Brain microvascular endothelial cell (primary cell): ENCODE data around the gene CCM2.

Experiments used
- DNase-seq: peaks from one replicate; pipeline ENCODE4 v3.0.0-alpha.2; 2020
- H3K27ac ChIP-seq: fragments of 250-450 bp; sonication (Bioruptor Pico); 2 replicates; pipeline ENCODE4 v1.5.1; 2020; ENCODE audit warnings: mild to moderate bottlenecking, moderate library complexity
- H3K27me3 ChIP-seq: fragments of 250-450 bp; sonication (Bioruptor Pico); replicated peaks from 2 replicates; pipeline ENCODE4 v1.5.1; 2020; ENCODE audit warnings: mild to moderate bottlenecking
- H3K36me3 ChIP-seq: fragments of 250-450 bp; sonication (Bioruptor Pico); replicated peaks from 2 replicates; pipeline ENCODE4 v1.5.1; 2020; ENCODE audit warnings: mild to moderate bottlenecking
- H3K4me3 ChIP-seq: 2 replicates; pipeline ENCODE4 v1.5.1; 2011; ENCODE audit warnings: low read depth, mild to moderate bottlenecking, control low read depth, low read length, moderate library complexity
- in situ Hi-C: cut with HindIII; loops from 2 replicates; pipeline ENCODE4 v1.10.0; 2017; ENCODE audit warnings: low sequenced_read_pairs, low pct_ligation_motif_present
- TF ChIP-seq, protein P1 (sequence below): IDR thresholded peaks from 2 replicates; pipeline ENCODE4 v1.5.1; 2011; ENCODE audit warnings: low read depth, mild to moderate bottlenecking, moderate library complexity, low read length, control low read depth, inconsistent platforms; ENCODE audit errors: missing control alignments

The CCM2 gene

DNA sequence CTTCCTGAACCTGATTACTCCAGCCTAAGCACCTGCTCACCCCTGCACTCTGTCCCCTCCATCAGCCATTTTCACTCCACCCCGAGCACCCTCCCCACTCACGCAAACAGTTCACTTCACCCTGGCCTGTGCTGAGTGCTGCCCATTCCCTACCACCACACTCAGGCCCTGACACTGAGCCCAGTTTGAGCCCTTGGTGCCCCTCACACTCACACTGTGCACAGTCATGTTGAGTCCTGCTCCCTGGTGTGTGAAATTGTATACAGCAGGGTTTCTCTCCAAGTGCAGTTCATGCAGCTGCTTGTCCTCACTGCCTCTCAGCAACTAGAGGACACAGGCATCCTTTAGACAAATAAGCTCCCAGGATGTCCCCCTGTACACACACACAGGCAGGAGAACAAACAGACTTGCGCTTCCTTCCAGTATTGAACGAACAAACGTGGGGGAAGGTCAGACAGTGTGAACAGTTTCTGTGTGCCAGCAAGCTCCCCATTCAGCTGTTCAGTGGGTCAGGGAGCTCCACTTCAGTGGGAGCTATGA, 28.0 kb upstream of the CCM2 start:
- Histone ChIP-seq H3K27ac (no peak overlapping the region), H3K27me3 (peaks cover 2% of the 10 kb centered on the region), H3K36me3 (no peaks in the 10 kb centered on the region), H3K4me3 (no peak overlapping the region)
- DNase-seq: no peak
- TF ChIP-seq, protein P1, sequence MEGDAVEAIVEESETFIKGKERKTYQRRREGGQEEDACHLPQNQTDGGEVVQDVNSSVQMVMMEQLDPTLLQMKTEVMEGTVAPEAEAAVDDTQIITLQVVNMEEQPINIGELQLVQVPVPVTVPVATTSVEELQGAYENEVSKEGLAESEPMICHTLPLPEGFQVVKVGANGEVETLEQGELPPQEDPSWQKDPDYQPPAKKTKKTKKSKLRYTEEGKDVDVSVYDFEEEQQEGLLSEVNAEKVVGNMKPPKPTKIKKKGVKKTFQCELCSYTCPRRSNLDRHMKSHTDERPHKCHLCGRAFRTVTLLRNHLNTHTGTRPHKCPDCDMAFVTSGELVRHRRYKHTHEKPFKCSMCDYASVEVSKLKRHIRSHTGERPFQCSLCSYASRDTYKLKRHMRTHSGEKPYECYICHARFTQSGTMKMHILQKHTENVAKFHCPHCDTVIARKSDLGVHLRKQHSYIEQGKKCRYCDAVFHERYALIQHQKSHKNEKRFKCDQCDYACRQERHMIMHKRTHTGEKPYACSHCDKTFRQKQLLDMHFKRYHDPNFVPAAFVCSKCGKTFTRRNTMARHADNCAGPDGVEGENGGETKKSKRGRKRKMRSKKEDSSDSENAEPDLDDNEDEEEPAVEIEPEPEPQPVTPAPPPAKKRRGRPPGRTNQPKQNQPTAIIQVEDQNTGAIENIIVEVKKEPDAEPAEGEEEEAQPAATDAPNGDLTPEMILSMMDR: no peak
- in situ Hi-C loops: no loop called here

DNA sequence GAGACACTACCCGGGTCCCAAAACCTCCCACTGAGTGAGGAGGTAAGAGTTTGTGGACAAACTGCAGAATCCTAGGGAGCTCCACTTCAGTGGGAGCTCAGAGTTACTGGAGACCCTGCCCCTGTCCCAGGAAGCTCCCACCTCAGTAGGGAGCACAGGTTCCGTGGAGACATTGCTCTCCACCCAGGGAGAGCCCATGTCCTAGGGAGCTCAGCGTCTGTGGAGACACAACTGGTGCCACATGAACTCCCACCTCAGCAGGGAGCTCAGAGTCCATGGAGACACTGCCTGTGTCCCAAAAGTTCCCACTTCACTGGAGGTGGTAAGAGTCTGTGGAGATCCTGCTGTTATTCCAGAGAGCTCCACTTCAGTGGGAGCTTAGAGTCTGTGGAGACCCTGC, 27.4 kb upstream of the CCM2 start:
- no peak overlapping the region for H3K4me3 ChIP-seq
- TF ChIP-seq, protein P1: no peak
- H3K27ac ChIP-seq: no peak overlapping the region
- H3K36me3 ChIP-seq: no peaks in the 10 kb centered on the region
- in situ Hi-C loops: no loop called here
- peaks cover 2% of the 10 kb centered on the region for H3K27me3 ChIP-seq
- no peak for DNase-seq

DNA sequence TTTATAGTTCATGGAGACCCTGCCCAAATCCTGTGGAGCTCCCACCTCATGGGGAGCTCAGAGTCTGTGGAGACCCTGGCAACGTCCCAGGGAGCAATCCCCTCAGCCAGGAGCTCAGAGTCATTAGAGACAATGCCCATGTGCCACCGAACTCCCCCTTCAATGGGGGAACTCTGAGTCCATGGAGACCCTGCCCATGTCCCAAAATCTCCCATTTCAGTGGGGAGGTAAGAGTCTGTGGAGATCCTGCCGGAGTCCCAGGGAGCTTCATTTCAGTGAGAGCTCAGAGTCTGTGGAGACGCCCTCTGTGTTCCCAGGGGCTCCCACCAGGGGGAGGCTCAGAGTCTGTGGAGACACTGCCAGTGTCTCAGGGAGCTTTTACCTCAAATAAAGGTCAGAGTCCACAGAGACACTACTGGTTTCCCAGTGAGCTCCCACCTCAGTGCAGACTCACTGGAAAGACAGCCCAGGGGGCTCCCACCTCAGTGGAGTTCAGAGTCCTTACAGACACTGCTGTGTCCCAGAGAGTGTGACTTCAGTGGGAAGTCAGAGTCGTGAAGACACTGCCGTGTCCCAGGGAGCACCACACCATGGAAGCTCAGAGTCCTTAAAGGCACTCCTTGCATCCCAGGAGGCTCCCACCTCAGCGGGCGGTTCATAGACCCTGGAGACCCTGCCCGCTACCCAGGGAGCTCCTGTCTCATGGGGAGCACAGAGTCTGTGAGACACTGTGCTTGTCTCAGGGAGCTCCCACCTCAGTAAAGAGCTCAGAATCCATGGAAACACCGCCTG, 26.2 kb upstream of the CCM2 start:
- TF ChIP-seq, protein P1: peak; percentile 82
- in situ Hi-C loops: no loop called here
- no peak overlapping the region for H3K4me3 ChIP-seq
- H3K27me3 ChIP-seq: peaks cover 2% of the 10 kb centered on the region
- no peak overlapping the region for H3K27ac ChIP-seq
- no peaks in the 10 kb centered on the region for H3K36me3 ChIP-seq
- DNase-seq: peak; percentile 37

DNA sequence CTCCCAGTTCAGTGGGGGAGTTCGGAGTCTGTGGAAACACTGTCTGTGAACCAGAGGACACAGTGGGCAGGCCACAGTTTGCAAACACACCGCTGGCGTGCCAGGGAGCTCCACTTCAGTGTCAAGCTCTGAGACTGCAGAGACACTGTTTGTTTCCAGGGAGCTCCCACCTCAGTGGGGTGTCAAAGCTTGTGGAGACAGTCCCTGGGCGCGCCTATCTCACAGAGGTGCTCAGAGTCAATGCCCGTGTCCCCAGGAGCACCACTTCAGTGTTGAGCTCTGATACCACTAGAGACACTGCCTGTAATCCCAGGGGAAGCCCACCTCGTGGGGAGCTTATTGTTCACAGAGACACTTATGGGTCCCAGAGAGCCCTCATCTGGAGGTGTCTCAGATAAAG, 25.5 kb upstream of the CCM2 start:
- H3K4me3 ChIP-seq: no peak overlapping the region
- in situ Hi-C loops: no loop called here
- TF ChIP-seq, protein P1: no peak
- DNase-seq: no peak
- H3K27me3 ChIP-seq: peaks cover 2% of the 10 kb centered on the region
- H3K36me3 ChIP-seq: no peaks in the 10 kb centered on the region
- no peak overlapping the region for H3K27ac ChIP-seq

DNA sequence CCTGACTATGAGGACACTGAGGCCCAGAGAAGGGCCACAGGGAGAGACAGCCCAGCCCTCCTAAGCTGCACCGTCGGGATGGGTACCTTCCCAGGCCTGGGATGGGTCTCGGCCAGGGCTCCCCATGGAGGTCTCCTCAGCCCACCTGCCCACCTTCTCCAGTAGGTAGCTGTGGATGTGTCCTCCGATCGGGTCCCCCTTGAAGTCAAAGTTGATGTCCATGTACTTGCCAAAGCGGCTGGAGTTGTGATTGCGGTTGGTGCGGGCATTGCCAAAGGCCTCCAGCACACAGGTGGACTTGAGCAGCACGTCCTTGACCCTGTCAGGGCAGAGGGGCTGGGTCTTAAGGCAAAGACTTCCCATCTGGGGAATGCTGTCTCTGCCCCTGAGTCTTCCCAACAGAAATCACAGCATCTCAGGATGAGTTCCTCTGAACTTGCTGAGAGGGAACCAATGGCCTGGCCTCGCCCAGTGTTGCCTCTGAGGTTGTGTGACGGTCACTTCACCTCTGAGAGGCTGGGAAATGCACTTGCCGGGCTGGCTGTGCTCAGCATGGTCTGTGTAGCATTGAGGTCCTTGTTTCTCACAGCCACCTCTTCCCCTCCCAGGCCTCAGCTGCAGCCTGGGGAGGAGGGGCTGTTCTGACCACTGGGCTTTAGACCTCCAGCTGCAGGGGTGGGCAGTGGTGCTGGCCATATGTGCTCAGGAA, 24.5 kb upstream of the CCM2 start:
- in situ Hi-C loops: no loop called here
- DNase-seq: no peak
- Histone ChIP-seq H3K36me3 (no peaks in the 10 kb centered on the region), H3K27me3 (peaks cover 2% of the 10 kb centered on the region), H3K27ac (no peak overlapping the region), H3K4me3 (no peak overlapping the region)
- TF ChIP-seq, protein P1: no peak
